ENCODE measurements around the gene AP2B1.

Gene AP2B1

DNA sequence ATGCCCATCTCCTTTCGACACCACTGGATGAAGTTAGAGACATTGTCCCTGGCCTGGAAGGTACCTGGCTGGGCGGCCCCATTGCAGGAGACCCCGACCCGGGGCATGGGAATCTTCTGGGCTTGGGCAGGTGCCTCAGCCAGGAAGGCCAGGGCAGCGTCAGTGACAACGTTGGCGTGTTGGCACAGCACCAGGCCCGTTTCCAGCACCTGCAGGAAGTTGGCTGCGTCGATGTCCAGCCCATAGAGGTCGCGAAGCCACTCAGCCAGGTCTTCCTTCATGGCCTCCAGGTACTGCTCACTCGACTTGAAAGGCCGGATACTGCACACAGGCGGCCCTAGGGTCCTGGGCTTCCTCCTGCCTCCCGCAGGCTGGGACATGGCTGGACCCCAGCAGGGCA lies 165.3 kb downstream of the AP2B1 start:
- no peak for TF ChIP-seq EZH2phosphoT487 (conservative IDR thresholded peaks at IDR 0.05; ENCODE audit: low read length)
- no peak for TF ChIP-seq CTCF (IDR thresholded peaks at IDR 0.05; ENCODE audit: insufficient read depth, low read length, poor library complexity, severe bottlenecking)
- Histone ChIP-seq H3K9me3 (ENCODE audit: insufficient read depth, low read length) (no peaks in the 10 kb centered on the region), H3K9me2 (replicated peaks; ENCODE audit: insufficient read depth, low read length) (no peaks in the 10 kb centered on the region), H2AFZ (ENCODE audit: low read depth, low read length, severe bottlenecking) (no peak overlapping the region), H3K36me3 (ENCODE audit: low read length) (no peaks in the 10 kb centered on the region), H3K4me3 (ENCODE audit: insufficient read depth, low read length, poor library complexity, severe bottlenecking) (no peak overlapping the region), H3K27ac (ENCODE audit: low read depth, low read length) (no peak overlapping the region), H4K20me1 (ENCODE audit: low read depth, low read length) (no peaks in the 10 kb centered on the region), H3K4me2 (ENCODE audit: low read depth, low read length, poor library complexity, severe bottlenecking) (no peak overlapping the region), H3K9ac (ENCODE audit: low read length) (no peak overlapping the region), H3K27me3 (ENCODE audit: low read length) (no peaks in the 10 kb centered on the region), H3K79me2 (ENCODE audit: insufficient read depth, low read length) (no peaks in the 10 kb centered on the region), H3F3A (ENCODE audit: insufficient read depth) (no peaks in the 10 kb centered on the region)

DNA sequence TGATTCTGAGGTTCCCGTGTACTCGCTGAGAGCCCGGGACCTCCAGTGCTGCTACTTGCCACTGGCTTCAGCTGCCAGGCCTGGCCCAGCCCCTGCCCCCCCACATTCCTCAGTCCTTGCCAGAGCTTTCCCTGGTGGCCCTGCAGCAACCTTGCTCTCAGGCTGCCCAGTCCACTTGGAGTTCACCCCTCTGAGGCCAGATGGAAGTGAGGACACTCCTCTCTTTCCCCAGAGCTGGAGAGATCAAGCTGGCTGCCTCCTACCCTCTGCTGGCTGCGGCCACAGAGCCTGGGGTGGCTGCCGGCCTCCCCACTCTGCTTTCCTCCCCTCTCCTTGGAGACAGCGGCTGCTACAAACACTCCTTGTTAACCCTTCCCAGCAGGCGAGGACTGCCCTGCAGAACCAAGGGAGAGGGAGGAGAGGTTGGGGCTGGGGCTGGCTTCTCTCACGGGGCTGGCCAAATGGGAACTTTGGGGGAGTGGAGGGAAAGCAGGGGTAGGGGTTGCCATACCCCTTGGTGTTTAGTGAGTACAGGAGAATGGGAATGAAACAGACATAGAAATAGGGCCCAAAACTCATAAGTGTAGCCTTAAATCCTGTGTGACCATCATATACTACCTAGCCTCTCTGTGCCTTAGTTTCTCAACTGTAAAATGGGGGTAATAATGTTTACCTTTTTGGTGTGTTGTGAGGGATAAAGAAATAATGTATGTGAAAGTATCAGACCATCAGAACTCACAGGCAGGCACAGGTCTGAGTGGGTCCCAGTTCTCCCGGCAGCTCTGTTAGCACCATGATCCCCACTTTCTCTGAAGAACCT lies 166.0 kb downstream of the AP2B1 start, which contains the start of gene GAS2L2:
Gene GAS2L2, minus strand, starts transcription at position 295 of the 820 bp plus-strand sequence. CDS start 389 bp downstream, outside the sequence.
- Histone ChIP-seq H3K9ac (ENCODE audit: low read length) (no peak within 1 kb of the TSS), H3F3A (ENCODE audit: insufficient read depth) (no peaks in the 10 kb centered on the region), H3K79me2 (ENCODE audit: insufficient read depth, low read length) (no peaks in the 10 kb centered on the region), H3K27ac (ENCODE audit: low read depth, low read length) (no peak within 1 kb of the TSS), H3K36me3 (ENCODE audit: low read length) (no peaks in the 10 kb centered on the region), H3K4me3 (ENCODE audit: insufficient read depth, low read length, poor library complexity, severe bottlenecking) (no peak within 1 kb of the TSS), H2AFZ (ENCODE audit: low read depth, low read length, severe bottlenecking) (no peak within 1 kb of the TSS), H3K9me3 (ENCODE audit: insufficient read depth, low read length) (no peaks in the 10 kb centered on the region), H4K20me1 (ENCODE audit: low read depth, low read length) (no peaks in the 10 kb centered on the region), H3K27me3 (ENCODE audit: low read length) (no peaks in the 10 kb centered on the region), H3K9me2 (replicated peaks; ENCODE audit: insufficient read depth, low read length) (no peaks in the 10 kb centered on the region), H3K4me2 (ENCODE audit: low read depth, low read length, poor library complexity, severe bottlenecking) (no peak within 1 kb of the TSS)
- no peak for TF ChIP-seq EZH2phosphoT487 (conservative IDR thresholded peaks at IDR 0.05; ENCODE audit: low read length)
- TF ChIP-seq CTCF (IDR thresholded peaks at IDR 0.05; ENCODE audit: insufficient read depth, low read length, poor library complexity, severe bottlenecking), result no peak

DNA sequence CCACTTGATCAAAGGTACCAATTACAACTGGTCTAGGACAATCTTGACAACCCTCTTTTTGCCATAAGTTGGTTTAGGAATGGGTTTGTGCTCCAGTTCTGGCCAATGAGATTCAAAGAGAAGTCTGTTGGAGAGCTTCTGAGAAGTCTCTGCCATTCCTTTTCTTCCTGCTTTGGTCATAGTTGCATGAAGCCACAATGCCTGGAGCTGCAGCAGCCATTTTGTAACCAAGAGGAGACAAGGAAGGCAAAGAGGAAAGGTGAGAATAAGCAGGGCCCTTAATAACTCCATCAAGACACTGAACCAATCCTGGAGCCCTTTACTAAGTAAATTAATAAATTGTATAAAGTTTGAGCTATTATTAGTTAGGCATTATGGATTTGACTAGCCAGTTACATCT lies 170.1 kb downstream of the AP2B1 start:
- no peaks in the 10 kb centered on the region for H3K9me2 ChIP-seq (replicated peaks; ENCODE audit: insufficient read depth, low read length)
- H2AFZ ChIP-seq (ENCODE audit: low read depth, low read length, severe bottlenecking), result no peak overlapping the region
- no peaks in the 10 kb centered on the region for H3F3A ChIP-seq (ENCODE audit: insufficient read depth)
- no peak overlapping the region for H3K4me2 ChIP-seq (ENCODE audit: low read depth, low read length, poor library complexity, severe bottlenecking)
- TF ChIP-seq CTCF (IDR thresholded peaks at IDR 0.05; ENCODE audit: insufficient read depth, low read length, poor library complexity, severe bottlenecking) (no peak), EZH2phosphoT487 (conservative IDR thresholded peaks at IDR 0.05; ENCODE audit: low read length) (no peak)
- no peaks in the 10 kb centered on the region for H3K9me3 ChIP-seq (ENCODE audit: insufficient read depth, low read length)
- no peaks in the 10 kb centered on the region for H3K27me3 ChIP-seq (ENCODE audit: low read length)
- H3K9ac ChIP-seq (ENCODE audit: low read length), result no peak overlapping the region
- H4K20me1 ChIP-seq (ENCODE audit: low read depth, low read length), result no peaks in the 10 kb centered on the region
- no peak overlapping the region for H3K4me3 ChIP-seq (ENCODE audit: insufficient read depth, low read length, poor library complexity, severe bottlenecking)
- no peaks in the 10 kb centered on the region for H3K36me3 ChIP-seq (ENCODE audit: low read length)
- no peaks in the 10 kb centered on the region for H3K79me2 ChIP-seq (ENCODE audit: insufficient read depth, low read length)
- no peak overlapping the region for H3K27ac ChIP-seq (ENCODE audit: low read depth, low read length)

All from SU-DHL-6 (cell line).